Activated CD4-positive, alpha-beta T cell treated with anti-CD3 and anti-CD28 coated beads for 1 hour (primary cell): Measurements from ENCODE around the gene PFDN4.

ENCODE experiments used
- DNase-seq: peaks from one replicate; pipeline ENCODE4 v3.0.0-alpha.2; 2020

PFDN4 gene

DNA sequence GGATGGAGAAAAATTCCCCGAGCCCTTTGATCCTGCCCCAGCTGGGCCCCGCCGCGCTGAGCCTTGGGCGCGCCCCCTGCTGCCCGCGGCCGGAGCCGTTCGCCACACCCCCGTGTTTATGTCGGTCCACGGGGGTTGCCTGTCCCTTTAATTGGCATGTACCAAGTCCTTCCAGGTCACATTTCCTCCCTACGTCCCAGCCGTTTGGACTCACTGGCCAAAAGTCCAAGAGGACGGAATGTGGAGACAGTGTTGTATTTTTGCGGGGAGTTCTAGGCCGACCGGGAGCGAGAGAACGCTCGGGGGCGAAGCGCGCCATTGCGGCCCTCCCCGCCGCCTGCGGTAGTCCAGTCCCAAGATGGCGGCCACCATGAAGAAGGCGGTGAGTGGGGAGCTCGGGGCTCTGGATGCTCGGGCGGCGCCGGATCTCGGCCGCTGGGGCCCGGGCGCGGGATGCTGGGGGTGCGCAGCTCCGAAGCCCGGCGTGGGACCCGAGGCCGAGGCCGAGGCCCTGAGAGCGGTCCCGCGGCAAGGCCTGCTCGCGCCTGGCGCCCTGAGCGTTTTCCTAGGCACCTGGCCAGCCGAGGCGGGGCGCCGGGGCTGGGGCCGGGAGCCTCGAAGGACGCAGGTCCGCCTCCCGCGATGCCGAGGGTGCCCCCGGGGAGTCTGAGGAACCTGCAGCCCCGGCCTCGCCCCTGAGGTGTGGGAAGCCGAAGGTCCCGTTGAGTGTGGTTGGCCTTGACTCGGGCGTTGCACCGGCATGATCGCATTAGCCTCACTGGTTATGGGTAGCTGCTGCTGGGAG lies at the start of gene PFDN4:
Gene PFDN4, plus strand, starts transcription at position 345 of the 805 bp plus-strand sequence. Its CDS starts 14 bp downstream, at position 359.
- peak; percentile 67 for DNase-seq

- no peak for DNase-seq
Observed at GRCh38 chr20:54158226-54158625, 49.7 kb upstream of the PFDN4 start.

DNA sequence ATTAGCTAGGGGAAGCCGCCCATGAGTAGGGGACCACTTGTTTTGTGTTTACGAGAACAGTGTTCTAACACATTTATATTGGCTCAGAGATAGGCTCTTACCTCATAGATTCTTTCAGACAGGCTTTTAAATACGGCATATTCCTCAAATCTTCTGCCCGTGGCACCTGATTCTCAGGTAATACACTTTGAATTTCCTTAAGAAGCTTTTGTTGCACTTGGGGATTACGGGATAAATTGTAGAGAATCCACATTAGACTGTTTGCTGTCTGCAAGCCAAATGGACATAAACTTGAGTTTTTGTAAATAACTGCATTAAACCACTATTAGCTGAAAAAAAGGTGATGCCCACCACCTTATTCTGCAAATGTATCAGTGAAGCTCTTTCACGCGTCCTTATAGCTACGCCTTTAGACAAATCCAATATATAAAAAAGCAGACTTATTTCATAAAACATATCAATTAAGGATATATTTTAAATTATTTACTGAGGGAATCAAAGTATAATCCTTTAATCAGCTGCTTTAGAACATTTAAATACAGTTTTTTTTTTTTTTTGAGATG lies 49.0 kb upstream of the PFDN4 start:
- no peak for DNase-seq

- DNase-seq = no peak
Observed at GRCh38 chr20:54160065-54161007, 47.6 kb upstream of the PFDN4 start.

DNA sequence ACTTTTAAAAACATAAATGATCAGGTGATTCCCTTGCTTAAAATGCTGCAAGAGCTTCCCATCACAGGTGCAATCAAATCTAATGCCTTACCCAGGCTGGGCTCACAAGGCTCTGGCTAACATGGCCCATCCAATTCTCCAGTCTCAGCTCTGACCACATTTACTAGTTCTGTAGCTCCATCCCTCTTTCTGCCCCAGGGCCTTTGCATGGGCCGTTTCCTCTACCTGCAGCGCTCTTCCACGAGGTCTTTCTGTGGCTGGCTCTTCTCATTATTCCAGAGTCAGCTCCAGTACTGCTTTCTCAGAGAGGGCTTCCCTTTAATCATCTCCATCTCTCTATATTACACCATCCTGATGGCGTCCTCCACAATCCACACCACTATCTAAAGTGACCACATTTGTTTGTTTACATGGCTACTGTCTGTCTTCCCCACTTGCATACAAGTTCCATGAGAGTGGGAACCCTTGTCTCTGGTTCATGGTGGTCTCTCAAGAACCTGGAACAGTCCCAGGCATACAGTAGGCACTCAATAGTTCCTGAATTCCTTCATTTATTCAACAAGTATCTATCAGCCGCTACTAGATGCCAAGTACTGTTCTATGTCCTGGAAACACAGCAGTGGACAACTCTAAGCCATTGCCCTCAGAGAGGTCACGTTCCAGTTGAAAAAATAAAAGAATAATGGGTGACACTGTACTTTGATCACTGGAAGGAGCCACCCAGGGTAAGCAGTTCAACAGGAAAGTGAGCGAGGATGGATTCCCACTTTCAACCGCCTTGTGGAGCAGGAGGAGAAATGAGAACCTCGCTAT lies 46.7 kb upstream of the PFDN4 start:
- DNase-seq = no peak

- DNase-seq = no peak
Observed at GRCh38 chr20:54161821-54162149, 46.1 kb upstream of the PFDN4 start.

DNA sequence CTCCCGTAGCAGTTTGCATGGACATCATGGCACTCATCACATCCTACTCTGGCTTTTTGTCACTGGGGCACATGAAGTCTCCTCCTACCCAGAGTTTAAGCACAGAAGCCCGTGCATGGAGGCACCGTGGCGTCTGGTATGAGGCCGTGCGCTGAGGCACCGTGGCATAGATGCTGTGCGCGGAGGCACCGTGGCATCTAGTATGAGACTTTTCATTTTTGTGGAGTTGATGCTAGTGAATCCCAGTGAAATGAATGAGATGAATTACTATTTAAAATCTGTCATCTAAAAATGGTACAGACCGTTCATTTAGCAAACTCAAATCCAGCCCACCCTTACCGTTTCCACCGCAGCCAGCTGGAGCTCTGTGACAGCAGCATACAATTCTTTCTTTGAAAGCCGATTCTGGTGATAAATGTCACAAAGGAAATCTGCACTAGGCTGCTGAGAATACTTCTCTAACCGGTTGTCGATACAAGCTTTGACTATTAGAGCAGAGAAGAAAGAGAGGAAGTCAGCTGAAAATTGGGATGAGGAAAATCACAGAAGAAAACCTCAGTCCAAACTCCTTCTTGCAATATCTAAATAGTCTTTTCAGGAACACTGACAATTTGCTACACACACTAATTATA lies 45.4 kb upstream of the PFDN4 start:
- no peak for DNase-seq

GRCh38 chr20:54163402-54163801 lies 44.5 kb upstream of the PFDN4 start:
- no peak for DNase-seq

GRCh38 chr20:54165014-54165413 lies 42.9 kb upstream of the PFDN4 start:
- DNase-seq = no peak

DNA sequence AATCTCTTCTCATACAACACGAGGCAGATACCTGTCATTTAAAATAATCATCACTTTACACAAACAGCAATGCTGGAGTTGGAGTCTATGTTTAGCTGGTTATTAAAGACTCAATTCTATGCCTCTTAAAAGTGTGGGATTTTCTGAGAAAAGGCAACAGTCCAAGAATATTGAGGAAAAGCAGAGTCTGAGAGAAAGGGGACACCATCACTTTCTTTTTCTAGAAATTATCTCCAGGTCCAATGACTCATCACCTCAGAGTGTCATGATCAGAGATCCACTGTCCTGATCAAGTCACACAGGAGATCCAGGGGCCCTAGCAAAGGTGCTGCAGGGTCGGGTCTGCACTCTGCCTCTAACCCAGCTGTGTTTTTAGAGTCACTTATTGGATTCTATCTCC lies 42.1 kb upstream of the PFDN4 start:
- DNase-seq = no peak

GRCh38 chr20:54166987-54167662 lies 40.8 kb upstream of the PFDN4 start:
- DNase-seq = no peak

DNA sequence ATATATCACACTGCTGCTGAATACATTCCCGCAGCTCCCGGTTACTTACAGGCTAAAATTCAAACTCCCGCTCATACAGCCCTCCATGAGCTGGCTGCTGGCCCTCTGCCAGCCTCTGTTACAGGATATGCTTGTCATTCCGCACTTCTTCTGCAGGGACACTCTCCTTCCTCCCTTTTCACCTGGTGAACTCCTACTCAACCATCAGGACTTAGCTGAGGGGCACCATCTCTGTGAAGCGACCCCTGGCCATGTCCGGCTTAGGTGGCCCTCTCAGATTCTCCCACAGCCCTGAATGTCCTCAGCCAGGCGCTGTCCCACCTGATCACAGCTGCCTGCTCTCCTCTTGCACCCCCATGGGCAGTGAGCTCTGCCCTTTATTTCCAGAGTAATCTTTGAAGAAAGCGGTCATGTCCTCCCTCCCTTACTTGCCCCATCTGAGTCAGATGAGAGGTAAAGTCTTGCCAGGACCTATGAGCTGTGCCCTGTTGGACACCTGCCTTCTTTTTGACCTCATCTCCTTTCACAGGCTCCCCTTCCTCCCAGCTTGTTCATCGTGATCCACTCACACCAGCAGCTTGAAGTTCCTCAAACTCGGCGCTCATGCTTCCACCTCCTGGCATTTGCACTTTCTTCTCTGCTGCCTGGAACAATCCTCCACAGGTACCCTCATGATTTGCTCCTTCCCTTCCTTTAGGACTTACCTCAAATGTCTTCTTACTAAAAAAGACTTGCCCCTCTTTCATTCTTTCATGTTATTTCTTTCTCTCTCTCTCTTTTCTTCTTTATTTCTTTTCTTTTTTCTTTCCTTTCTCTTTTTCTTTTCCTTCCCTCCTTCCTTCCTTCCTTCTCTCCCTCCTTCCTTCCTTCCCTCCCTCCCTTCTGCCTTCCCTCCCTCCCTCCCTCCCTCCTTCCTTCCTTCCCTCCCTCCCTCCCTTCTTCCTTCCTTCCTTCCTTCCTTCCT lies 39.7 kb upstream of the PFDN4 start:
- DNase-seq = no peak

DNA sequence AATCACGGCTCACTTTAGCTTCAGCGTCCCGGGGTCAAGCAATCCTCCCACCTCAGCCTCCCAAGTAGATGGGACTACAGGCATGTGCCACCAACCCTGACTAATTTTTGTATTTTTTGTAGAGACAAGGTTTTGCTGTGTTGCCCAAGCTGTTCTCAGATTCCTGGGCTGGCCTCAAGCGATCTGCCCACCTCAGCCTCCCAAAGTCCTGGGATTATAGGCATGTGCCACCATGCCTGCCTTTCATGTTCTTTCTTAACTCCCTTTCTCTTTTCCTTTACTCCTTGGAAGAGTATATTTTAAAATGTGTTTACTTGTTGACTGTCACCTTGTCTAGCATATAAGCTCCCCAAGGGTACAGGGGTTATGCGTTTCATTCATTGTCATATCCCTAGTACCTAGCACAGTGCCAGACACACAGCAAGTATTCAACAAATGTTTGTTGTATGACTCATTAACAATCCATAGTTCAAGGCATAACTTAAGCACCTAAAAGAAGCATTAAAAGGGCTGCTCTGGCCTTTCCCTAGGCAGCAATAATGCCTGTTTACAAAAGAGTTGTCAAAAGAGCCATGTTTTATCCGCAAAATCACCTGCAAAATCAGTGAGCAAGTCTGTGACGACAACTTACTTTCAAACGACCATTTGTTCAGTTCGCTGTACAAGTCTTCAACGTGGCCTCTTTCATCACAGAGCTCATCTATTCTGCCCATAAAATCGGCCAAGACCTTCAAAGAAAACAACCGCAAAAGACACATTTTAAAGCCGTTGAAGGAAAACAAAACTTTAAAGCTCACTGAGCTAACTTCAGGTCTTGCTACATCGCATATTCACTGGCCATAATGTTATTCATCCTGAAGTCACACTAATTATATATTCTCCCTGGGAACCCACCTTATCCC lies 38.7 kb upstream of the PFDN4 start:
- DNase-seq = no peak

- no peak for DNase-seq
Observed at GRCh38 chr20:54170026-54170471, 37.8 kb upstream of the PFDN4 start.

DNA sequence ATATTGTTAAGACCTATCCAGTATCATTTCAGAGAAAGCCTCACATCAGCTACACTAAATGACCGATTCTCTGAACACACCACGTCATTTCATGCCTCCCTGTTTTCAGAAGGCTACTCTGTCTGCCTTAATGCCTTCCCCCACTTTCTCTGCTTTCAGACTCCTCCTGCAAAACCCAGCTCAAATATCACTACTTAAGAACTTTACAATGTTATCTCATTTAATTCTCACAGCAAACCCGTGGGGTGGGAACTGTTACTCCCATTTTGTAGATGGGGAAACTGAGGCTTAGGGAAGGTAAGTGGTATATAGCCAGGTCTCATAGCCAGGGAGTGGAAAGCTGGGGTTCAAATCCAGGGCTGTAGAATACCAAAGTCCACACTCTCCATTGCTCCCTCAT lies 36.9 kb upstream of the PFDN4 start:
- no peak for DNase-seq

- DNase-seq = no peak
Observed at GRCh38 chr20:54172532-54172855, 35.4 kb upstream of the PFDN4 start.

DNA sequence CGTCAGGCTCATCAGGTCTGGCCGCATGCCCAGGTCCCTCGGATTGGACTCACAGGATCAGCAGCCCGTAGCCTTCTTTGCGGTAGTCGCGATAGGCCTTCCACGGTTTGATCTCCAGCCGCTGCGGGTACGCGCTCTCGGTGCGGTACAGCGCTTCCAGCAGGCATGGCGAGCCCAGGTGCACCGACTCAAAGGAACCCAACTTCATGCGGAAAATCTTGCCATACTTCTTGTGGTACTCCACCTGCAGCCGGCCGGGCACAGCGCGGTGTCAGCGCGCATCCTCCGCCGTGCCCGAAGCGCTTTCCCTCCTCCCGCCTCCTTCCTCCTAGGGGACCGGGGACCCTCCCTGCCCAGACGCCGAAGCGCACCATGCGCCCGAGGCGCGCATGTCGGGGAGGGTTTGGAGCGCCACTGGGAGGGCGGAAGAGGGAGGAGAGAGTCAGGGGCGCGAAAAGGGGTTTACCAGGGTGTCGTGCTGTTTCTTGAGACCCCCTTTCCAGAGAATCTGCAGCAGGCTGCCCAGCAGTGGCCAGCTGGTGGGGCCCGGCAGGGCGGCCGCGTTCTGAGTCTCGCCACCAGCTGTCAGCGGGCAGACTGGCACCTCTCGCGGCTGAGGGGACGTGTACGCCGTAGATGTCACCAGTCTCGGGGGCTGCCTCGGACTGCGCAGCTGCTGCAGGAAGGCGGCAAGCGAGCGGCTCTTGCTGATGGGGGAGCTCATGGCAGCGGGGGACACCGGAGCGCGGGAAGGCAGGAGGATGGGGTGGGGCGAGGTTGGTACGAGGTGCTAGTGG lies 34.8 kb upstream of the PFDN4 start:
- DNase-seq = no peak

DNA sequence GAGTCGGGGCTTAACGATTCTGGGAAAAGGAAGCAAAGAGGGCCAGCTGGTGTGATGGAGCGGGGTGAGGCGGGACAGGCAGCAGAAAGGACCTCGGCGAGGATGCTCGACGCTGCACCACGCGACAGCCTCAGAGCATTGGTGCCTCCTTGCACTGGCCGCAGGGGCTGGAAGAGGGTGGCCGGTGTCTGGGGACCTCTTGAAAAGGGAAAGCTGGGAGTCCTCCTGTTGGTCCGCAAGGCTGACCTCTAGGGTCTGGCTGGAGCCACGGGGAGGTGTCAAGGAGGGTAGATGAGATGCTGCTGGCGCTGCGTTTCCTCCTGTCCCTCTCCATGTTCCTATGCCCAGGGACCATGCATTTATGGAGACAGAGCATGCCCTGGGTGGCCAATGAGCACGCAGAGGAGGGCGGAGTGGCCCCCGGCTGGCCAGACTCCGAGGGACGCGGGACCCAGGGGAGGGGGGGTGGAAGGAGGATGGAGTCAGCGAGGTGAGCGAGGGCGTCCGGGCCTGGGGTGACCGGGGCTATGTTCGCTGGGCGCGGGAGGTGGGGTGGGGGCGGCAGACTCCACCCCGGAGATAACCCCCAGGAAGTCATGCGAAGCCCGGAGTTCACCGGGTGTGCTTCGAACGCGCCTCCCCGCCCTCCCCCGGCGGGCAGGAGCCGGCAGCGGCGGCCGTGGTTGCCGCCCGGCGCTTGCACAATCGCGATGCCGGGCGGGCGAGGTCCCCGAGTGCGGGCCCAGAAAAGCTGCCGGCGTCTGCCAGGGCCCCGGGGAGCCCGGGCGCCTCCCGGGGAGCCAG lies 34.0 kb upstream of the PFDN4 start, which contains the start of gene CYP24A1:
Gene CYP24A1, minus strand, starts transcription at position 334 of the 804 bp plus-strand sequence. CDS start 407 bp downstream, outside the sequence.
- DNase-seq = no peak
